IPS-18c (cell line): ENCODE measurements around the gene MYORG.
A peak's percentile ranks its signal among the peaks of the same experiment; 100 is the strongest.
"Not testable (repeated sequence)": the region's sequence is repeated elsewhere in the genome, so short reads cannot be mapped to it uniquely, and the experiment has no call there.

Experiments used
- H3K4me3 ChIP-seq: 2 replicates; pipeline ENCODE4 v1.7.0; 2013; ENCODE audit warnings: low read depth, mild to moderate bottlenecking, low read length, moderate library complexity; ENCODE audit not compliant: insufficient read depth
- H3K9me3 ChIP-seq: one replicate; pipeline ENCODE4 v1.6.1; 2013; ENCODE audit warnings: mild to moderate bottlenecking, low read length, moderate library complexity; ENCODE audit not compliant: control insufficient read depth, insufficient read depth

MYORG gene

DNA sequence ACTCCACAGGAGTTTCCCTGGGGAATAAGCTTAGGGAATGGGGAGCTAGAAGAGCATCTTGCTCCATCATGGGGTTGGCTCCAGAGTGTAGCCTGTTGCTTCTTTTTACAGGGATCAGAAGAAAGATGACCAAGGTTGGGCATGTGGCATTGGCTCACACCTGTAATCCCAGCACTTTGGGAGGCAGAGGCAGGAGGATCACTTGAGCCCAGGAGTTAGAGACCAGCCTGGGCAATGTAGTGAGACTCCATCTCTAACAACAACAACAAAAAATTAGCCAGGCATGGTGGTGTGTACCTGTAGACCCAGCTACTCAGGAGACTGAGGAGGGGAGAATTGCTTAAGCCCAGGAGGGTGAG is 28.9 kb downstream of the MYORG start:
- Histone ChIP-seq H3K9me3 (no peaks in the 10 kb centered on the region), H3K4me3 (no peak overlapping the region)

DNA sequence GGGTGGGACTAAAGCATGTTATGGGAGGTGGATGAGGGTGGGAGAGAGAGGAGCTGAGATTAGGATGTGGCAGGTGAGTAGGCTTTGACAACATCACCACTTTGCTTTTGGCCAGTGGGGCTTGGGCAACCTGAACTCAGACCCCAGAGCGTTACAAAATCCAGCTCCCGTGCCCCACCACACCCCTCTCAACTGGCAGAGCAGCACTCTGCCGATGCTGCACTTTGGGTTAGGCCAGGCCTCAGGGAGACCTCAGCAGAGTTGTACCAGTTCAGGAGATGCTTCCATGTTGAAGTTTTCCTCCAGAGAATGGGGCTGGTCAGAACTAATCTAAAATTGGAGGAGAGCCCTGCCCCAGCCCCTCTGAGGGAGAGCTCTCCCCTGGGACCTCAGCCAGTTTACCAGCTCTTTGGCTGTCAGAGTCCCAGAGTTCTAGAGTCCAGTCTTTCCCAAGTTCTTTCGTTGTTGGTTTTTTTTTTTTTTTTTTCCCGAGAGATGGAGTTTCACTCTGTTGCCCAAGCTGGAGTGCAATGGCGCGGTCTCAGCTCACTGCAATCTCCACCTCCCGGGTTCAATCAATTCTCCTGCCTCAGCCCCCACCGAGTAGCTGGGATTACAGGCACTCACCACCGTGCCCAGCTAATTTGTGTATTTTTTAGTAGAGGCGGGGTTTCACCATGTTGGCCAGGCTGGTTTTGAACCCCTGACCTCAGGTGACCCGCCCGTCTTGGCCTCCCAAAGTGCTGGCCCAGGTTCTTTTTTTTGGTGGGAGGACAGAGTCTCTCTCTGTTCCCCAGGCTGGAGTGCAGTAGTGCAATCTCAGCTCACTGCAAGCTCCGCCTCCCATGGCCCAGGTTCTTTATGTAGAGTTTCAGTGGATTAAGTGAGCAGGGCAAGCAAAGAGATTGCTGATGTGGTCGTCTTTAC is 29.6 kb downstream of the MYORG start:
- Histone ChIP-seq H3K4me3 (no peak overlapping the region), H3K9me3 (no peaks in the 10 kb centered on the region)

DNA sequence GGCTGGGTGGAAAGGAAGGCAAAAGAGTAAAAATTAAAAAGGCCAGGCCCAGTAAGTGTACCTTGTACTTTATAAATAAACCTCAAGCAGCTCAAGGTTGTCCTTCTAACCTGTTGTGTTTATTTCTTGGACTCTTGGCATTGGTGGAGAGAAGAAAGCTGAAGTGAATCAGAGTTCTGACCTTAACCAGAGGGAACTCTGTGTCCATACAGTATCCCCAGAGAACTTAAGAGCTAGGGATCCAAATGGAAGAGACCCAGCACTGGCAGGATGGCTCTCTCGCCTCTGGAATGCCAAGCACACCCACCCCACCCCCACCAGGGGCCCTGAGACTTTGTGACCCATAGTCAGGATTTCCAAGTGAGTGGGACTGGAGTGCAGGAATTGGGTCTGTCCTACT is 33.1 kb downstream of the MYORG start:
- Histone ChIP-seq H3K9me3 (no peaks in the 10 kb centered on the region), H3K4me3 (no peak overlapping the region)

- no peaks in the 10 kb centered on the region for H3K9me3 ChIP-seq
Measured at GRCh38 chr9:34343090-34343489, 33.6 kb downstream of the MYORG start.

DNA sequence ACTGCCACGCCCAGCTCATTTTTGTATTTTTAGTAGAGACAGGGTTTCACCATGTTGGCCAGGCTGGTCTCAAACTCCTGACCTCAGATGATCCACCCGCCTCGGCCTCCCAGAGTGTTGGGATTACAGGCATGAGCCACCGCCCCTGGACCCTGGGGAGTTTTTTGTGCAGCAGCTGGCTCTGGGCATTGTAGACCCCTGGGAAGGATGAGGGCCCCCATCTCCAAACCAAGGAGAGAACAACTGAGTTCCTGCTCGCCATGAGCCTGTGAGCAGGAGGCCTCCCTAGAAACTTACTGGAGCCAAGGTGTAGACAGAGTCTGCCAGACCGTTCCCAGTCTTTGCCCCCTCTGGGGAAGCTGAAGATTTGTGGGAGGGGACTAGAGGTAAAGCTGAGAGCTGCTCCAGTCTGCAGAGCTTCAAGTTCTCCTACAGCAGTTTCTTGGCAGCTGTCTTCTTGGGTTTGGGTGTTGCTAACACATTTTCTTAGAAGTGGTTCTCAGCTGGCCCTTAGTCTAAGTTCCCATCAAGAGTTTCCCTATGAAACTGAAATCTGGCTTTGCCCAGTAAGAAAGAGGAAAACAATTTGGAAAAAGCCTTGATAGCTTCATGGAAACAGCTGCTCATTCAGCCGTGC is 34.9 kb downstream of the MYORG start:
- Histone ChIP-seq H3K4me3 (no peak overlapping the region), H3K9me3 (no peaks in the 10 kb centered on the region)

More at GRCh38 chr9:34343090-34343489, 33.6 kb downstream of the MYORG start:
- H3K4me3 ChIP-seq = no peak overlapping the region

DNA sequence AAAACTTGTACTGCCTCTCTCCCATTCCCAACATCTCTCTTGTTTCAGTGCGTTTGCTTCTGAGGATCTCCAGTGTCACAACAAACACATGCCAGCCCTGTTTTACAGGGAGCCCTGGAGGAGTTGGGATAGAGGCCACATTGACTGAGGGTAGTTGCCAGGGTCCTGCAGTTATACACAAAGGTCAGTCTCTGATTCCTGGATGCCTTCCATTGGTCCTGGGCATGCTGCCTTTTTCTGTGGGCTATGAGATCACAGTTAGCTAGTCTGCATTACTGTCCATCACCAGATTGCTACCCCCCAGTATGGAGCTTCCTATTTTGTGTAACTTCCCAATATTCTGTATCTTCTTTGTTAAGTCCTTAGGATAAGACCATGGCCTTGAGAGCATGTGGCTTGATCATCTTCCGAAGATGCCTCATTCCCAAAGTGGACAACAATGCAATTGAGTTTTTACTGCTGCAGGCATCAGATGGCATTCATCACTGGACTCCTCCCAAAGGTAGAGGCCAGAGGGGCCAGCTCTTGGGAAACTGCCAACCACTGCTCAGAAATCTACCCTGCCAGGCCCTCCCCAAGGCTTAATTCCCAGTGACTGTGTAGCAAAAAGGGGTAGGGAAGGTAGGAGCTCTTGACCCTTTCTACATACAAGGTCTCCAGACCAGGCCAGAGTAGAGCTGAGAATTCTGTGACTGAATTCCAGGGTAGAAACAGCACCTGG is 37.9 kb downstream of the MYORG start:
- no peak overlapping the region for H3K4me3 ChIP-seq
- H3K9me3 ChIP-seq = no peaks in the 10 kb centered on the region

- not testable (repeated sequence) for H3K9me3 ChIP-seq, H3K4me3 ChIP-seq
Measured at GRCh38 chr9:34338079-34338478, 38.6 kb downstream of the MYORG start.

- Histone ChIP-seq H3K4me3 (no peak overlapping the region), H3K9me3 (no peaks in the 10 kb centered on the region)
Measured at GRCh38 chr9:34337403-34337802, 39.3 kb downstream of the MYORG start.

GRCh38 chr9:34335376-34335775 is 41.3 kb downstream of the MYORG start:
- H3K4me3 ChIP-seq = no peak overlapping the region
- H3K9me3 ChIP-seq = no peaks in the 10 kb centered on the region

GRCh38 chr9:34334916-34335315 is 41.8 kb downstream of the MYORG start:
- Histone ChIP-seq H3K9me3 (no peaks in the 10 kb centered on the region), H3K4me3 (no peak overlapping the region; the same call in 1 of the 2 replicates)

DNA sequence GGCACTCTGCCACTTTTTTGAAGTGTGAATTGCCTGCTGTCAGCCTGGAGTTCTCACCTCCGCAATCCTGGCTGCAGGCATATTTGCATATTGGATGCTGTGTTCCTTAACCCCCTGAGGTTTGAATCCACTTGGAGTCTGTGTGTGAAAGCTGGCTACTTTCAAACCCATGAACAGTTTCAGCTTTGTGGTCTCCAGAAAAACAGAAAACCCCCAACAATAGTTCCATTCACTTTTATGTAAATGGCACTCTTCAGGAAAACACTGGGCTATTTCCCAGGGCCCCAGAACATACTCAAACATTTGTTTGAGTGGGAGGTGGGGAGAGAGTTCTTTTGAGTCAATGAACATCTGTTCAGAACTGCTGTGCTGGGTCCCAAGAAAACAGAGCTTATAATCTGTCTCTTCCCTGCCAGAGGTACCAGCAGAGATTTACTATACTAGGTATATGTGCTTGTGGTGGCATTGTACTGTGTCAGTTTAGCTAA is 42.3 kb downstream of the MYORG start:
- H3K4me3 ChIP-seq = no peak overlapping the region
- no peaks in the 10 kb centered on the region for H3K9me3 ChIP-seq

DNA sequence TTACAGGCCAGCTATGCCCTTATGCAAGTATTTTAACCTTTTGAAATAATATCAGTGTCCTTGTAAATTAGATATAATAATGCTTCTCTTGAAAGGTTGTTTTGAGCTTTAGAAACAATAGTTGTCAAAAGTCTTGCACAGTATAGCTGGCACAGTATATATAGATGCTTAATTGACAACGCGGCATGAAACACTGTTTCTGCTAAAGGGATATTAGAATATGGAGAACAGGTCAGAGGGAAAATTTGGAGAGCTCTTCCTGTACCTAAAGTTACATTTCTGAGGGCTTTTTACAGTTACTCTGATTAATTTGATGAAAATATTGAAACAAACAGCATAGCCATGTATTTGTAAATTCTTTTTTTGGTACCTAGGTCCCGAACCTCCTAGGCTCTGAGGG is 42.9 kb downstream of the MYORG start:
- Histone ChIP-seq H3K9me3 (no peaks in the 10 kb centered on the region), H3K4me3 (no peak overlapping the region)

- Histone ChIP-seq H3K4me3 (no peak overlapping the region), H3K9me3 (no peaks in the 10 kb centered on the region)
Measured at GRCh38 chr9:34332076-34332964, 44.4 kb downstream of the MYORG start.

GRCh38 chr9:34331196-34331595 is 45.5 kb downstream of the MYORG start:
- H3K9me3 ChIP-seq = no peaks in the 10 kb centered on the region
- H3K4me3 ChIP-seq = no peak overlapping the region

GRCh38 chr9:34328987-34329832 is 47.5 kb downstream of the MYORG start, which contains the start of the genes KIF24 and NUDT2:
TSS of gene KIF24 (minus strand) at chr9:34329268. CDS start at chr9:34311346, 17,922 bp downstream.
TSS of gene NUDT2 (plus strand) at chr9:34329569. CDS start at chr9:34339040, 9,471 bp downstream.
- peak within 1 kb of the TSS; percentile 87 for H3K4me3 ChIP-seq

DNA sequence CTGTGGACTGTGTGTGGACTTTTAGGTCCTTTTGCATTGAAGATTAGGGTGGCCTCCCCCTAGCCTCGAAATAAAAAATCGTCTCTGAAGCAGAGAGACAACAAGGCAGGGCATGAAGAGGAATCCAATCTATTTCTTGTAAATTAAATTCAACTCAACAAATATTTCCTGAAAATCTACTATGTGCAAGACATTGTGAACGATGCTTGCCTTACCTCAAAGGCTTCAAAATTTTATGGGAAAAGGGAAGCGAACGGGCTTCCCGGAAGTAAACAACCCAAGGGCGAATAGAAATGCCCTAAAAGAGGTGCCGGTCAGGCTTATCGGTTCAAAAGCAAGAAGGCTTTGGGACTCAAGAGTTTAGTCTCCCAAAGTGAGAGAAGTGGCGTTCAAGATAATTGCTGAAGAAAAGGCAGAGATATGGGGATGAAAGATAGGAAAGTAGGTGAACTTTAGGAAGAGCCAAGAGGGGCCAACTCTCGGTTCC is 48.2 kb downstream of the MYORG start:
- peak overlapping the region; percentile 87 for H3K4me3 ChIP-seq
- H3K9me3 ChIP-seq = no peaks in the 10 kb centered on the region

More at GRCh38 chr9:34328987-34329832, 47.5 kb downstream of the MYORG start, which contains the start of the genes KIF24 and NUDT2:
- no peaks in the 10 kb centered on the region for H3K9me3 ChIP-seq
